A549 (cell line): ENCODE data around the gene THAP4. TPM values are rescaled to one million over a fixed set of nuclear protein-coding genes. Genes with fewer than 3 reads are reported as not detected.

Experiments
- ATAC-seq, 2 experiments: fragments of 200-7000 bp in 1 of 2; fragments of >200 bp in 1 of 2; cut with Nextera tagmentation in 1 of 2; cut with Tn5 transposase in 1 of 2; 3 replicates each; pipeline versions ENCODE4 v1.8.0 to v1.9.1; 2018 to 2020; ENCODE audit warnings: mild to moderate bottlenecking in 1 of 2, moderate library complexity in 1 of 2
- CTCF ChIA-PET: fragments of 300-600 bp; sonication (Branson Sonifier 250); formaldehyde crosslinking; extraction: SDS; loops from one replicate; lab custom pipeline; 2021; ENCODE audit warnings: antibody characterized with exemption, inconsistent platforms; lab: Yijun Ruan, JAX
- POLR2A ChIA-PET: fragments of 350-600 bp; formaldehyde crosslinking; extraction: SDS; loops from one replicate; lab custom pipeline; 2021; ENCODE audit warnings: antibody characterized with exemption, inconsistent platforms; lab: Yijun Ruan, JAX
- DNase-seq, 2 experiments: peaks; one replicate each; pipeline versions ENCODE4 v3.0.0 to v3.0.0-alpha.2; 2011 to 2016; ENCODE audit warnings: low read depth in 1 of 2, low spot score in 1 of 2
- FAIRE-seq: peaks from 2 replicates; lab custom pipeline; 2011; peaks lifted over from hg19 to GRCh38; lab: Jason Lieb, UNC
- H3K27ac ChIP-seq, 2 experiments: fragments of >200 bp; sonication (Bioruptor Twin); formaldehyde crosslinking; 3 replicates each; pipeline ENCODE4 v1.5.1; 2016 to 2017
- H3K4me1 ChIP-seq: fragments of >200 bp; sonication (Bioruptor Twin); formaldehyde crosslinking; 3 replicates; pipeline ENCODE4 v1.6.1; 2016
- H3K4me2 ChIP-seq: fragments of >200 bp; sonication (Bioruptor Twin); formaldehyde crosslinking; 3 replicates; pipeline ENCODE4 v1.6.1; 2016
- H3K4me3 ChIP-seq: fragments of >200 bp; sonication (Bioruptor Twin); formaldehyde crosslinking; 3 replicates; pipeline ENCODE4 v1.5.1; 2016
- H3K9me3 ChIP-seq: fragments of >200 bp; sonication (Bioruptor Twin); formaldehyde crosslinking; 3 replicates; pipeline ENCODE4 v1.6.1; 2016
- ATOH8 ChIP-seq: fragments of 250-450 bp; sonication (Bioruptor Pico); IDR thresholded peaks from 2 replicates; pipeline ENCODE4 v1.5.0; 2020; ENCODE audit warnings: low read depth, mild to moderate bottlenecking, moderate library complexity
- BCL3 ChIP-seq: fragments of >200 bp; sonication (Bioruptor Twin); formaldehyde crosslinking; IDR thresholded peaks from 3 replicates; pipeline ENCODE4 v1.6.1; 2016
- BHLHE40 ChIP-seq: IDR thresholded peaks from 2 replicates; pipeline ENCODE4 v1.6.1; 2012; ENCODE audit warnings: low read depth, low read length, inconsistent platforms
- CBX2 ChIP-seq: fragments of 200-600 bp; sonication (generic); IDR thresholded peaks from 2 replicates; pipeline ENCODE4 v1.6.1; 2016; ENCODE audit warnings: low read depth, mild to moderate bottlenecking, borderline replicate concordance
- CBX8 ChIP-seq: fragments of 200-600 bp; sonication (generic); IDR thresholded peaks from 2 replicates; pipeline ENCODE4 v1.6.1; 2016
- CTCF ChIP-seq: fragments of >200 bp; sonication (Bioruptor Twin); formaldehyde crosslinking; IDR thresholded peaks from 3 replicates; pipeline ENCODE4 v1.5.1; 2016
- EHMT2 ChIP-seq: fragments of 200-600 bp; sonication (generic); IDR thresholded peaks from 2 replicates; pipeline ENCODE4 v1.6.1; 2016; ENCODE audit warnings: antibody characterized with exemption, low read depth, mild to moderate bottlenecking, moderate library complexity
- EP300 ChIP-seq, 2 experiments: fragments of >200 bp; sonication (Bioruptor Twin); formaldehyde crosslinking; IDR thresholded peaks; 2 replicates in 1 of 2; 3 replicates in 1 of 2; pipeline ENCODE4 v1.6.1; 2016 to 2017
- ESRRA ChIP-seq: fragments of 150-350 bp; IDR thresholded peaks from 2 replicates; pipeline ENCODE4 v1.6.1; 2014; ENCODE audit warnings: mild to moderate bottlenecking, low read length, borderline replicate concordance
- GATA3 ChIP-seq: IDR thresholded peaks from 2 replicates; pipeline ENCODE4 v1.6.1; 2012; ENCODE audit warnings: borderline replicate concordance
- HES2 ChIP-seq: fragments of >200 bp; sonication (Bioruptor Twin); formaldehyde crosslinking; IDR thresholded peaks from 2 replicates; pipeline ENCODE4 v1.6.1; 2016
- HEYL ChIP-seq: fragments of 250-450 bp; sonication (Bioruptor Pico); IDR thresholded peaks from 2 replicates; pipeline ENCODE4 v1.8.0; 2021; ENCODE audit warnings: mild to moderate bottlenecking, moderate library complexity
- HOXA7 ChIP-seq: fragments of 250-450 bp; sonication (Bioruptor Pico); IDR thresholded peaks from 2 replicates; pipeline ENCODE4 v1.5.0; 2020; ENCODE audit warnings: mild to moderate bottlenecking, moderate library complexity
- HOXB5 ChIP-seq: fragments of 250-450 bp; sonication (Bioruptor Pico); IDR thresholded peaks from 2 replicates; pipeline ENCODE4 v1.5.0; 2020; ENCODE audit warnings: mild to moderate bottlenecking, moderate library complexity
- JUN ChIP-seq, 2 experiments: fragments of >200 bp; sonication (Bioruptor Twin); formaldehyde crosslinking; IDR thresholded peaks; 2 replicates in 1 of 2; 3 replicates in 1 of 2; pipeline ENCODE4 v1.6.1; 2016 to 2017
- KDM5A ChIP-seq: fragments of 200-600 bp; sonication (generic); IDR thresholded peaks from 2 replicates; pipeline ENCODE4 v1.6.1; 2016; ENCODE audit warnings: antibody characterized with exemption, mild to moderate bottlenecking
- MAX ChIP-seq: IDR thresholded peaks from 2 replicates; pipeline ENCODE4 v1.6.1; 2012
- MYC ChIP-seq: IDR thresholded peaks from 2 replicates; pipeline ENCODE4 v1.6.1; 2012; ENCODE audit warnings: mild to moderate bottlenecking, inconsistent platforms, low read length, improper control_type of control experiment, borderline replicate concordance
- POLR2A ChIP-seq: IDR thresholded peaks from 2 replicates; pipeline ENCODE4 v1.6.1; 2012; ENCODE audit warnings: mild to moderate bottlenecking, low read length
- RARB ChIP-seq: fragments of 250-450 bp; sonication (Bioruptor Pico); IDR thresholded peaks from 2 replicates; pipeline ENCODE4 v1.8.0; 2021; ENCODE audit warnings: mild to moderate bottlenecking, moderate library complexity
- RFX5 ChIP-seq: fragments of 450-650 bp; IDR thresholded peaks from 2 replicates; pipeline ENCODE4 v1.7.1; 2014; ENCODE audit warnings: antibody characterized with exemption, mild to moderate bottlenecking, moderate library complexity
- TFCP2L1 ChIP-seq: fragments of 250-450 bp; sonication (Bioruptor Pico); IDR thresholded peaks from 2 replicates; pipeline ENCODE4 v1.5.0; 2021; ENCODE audit warnings: mild to moderate bottlenecking
- ZC3H11A ChIP-seq: fragments of 450-650 bp; IDR thresholded peaks from 2 replicates; pipeline ENCODE4 v1.6.1; 2014; ENCODE audit warnings: antibody characterized with exemption, mild to moderate bottlenecking
- ZNF302 ChIP-seq: fragments of 250-450 bp; sonication (Bioruptor Pico); IDR thresholded peaks from 2 replicates; pipeline ENCODE4 v1.9.0; 2021; ENCODE audit warnings: inconsistent platforms, mild to moderate bottlenecking, moderate library complexity
- ZSCAN20 ChIP-seq: fragments of 250-450 bp; sonication (Bioruptor Pico); IDR thresholded peaks from 2 replicates; pipeline ENCODE4 v1.8.0; 2022; ENCODE audit warnings: mild to moderate bottlenecking, moderate library complexity
- WGBS: methylation state at CpG from one replicate; pipeline ENCODE4 v1.1.6; 2017; ENCODE audit errors: missing lambda C conversion rate; 5-methylcytosine and 5-hydroxymethylcytosine counted together
- polyA plus RNA-seq, 4 experiments: library from polyadenylated mRNA; depleted of rRNA in 3 of 4; stranded (reverse); fragments of >200 nt; fragmentation: RNase III in 1 of 4; extraction: RNeasy Plus Mini Kit Qiagen cat#74134 plus additional on column Dnase treatment in 1 of 4; gene quantifications; 2 replicates in 3 of 4; 3 replicates in 1 of 4; pipeline ENCODE4 v1.2.3, GENCODE V29; 2011 to 2017

THAP4 gene
- polyA plus RNA-seq, 2 of the 4 experiments (the other 2 are of a cell fraction): 36.1 to 51.0 TPM

GRCh38 chr2:241675885-241676284 is 38.9 kb upstream of the THAP4 start:
- H3K4me1 ChIP-seq: peaks cover 3% of the 10 kb centered on the region; the same call in 2 of the 3 replicates
- FAIRE-seq: no peak
- CTCF ChIA-PET: interaction anchor here (0.7 to 1.4 kb wide), 4 partner anchors 8 to 17 kb away, joined by 3 to 7 read pairs (median 4); no protein-coding TSS in a partner anchor
- no peak overlapping the region for H3K4me3 ChIP-seq
- no peak for TF ChIP-seq ZSCAN20 (CRISPR knock-in tag)
- TF ChIP-seq, all 56 proteins: peak for 0
- ATAC-seq (no peak; a peak in 2 of 6 replicates), DNase-seq (no peak)
- POLR2A ChIA-PET: interaction anchor here (0.6 kb wide), 1 partner anchor 11 kb away, joined by 3 read pairs; the partner anchor contains the start of gene DTYMK
- Histone ChIP-seq H3K9me3 (no peaks in the 10 kb centered on the region), H3K27ac (no peak overlapping the region), H3K4me2 (no peak overlapping the region)
- 88% methylated on average over 17 of the region's 17 CpGs for WGBS

- Histone ChIP-seq H3K4me2 (no peak overlapping the region), H3K4me3 (no peak overlapping the region), H3K27ac (no peak overlapping the region), H3K4me1 (no peaks in the 10 kb centered on the region)
- FAIRE-seq: no peak
- CTCF ChIA-PET: interaction anchor here (1.5 kb wide), 1 partner anchor 15 kb away, joined by 6 read pairs; no protein-coding TSS in a partner anchor
- 93% methylated on average over 21 of the region's 21 CpGs for WGBS
- peak; percentile 77 to 82 for ATAC-seq
- TF ChIP-seq HEYL: no peak
- TF ChIP-seq ATOH8 (CRISPR knock-in tag): no peak
- TF ChIP-seq BHLHE40: no peak
- TF ChIP-seq GATA3: no peak
- TF ChIP-seq JUN (IDR thresholded peaks at IDR 0.05): 0 out of 5 replicates have a peak, but pooled peaks of 1 of the 2 experiments have one; percentile 7
- no peak for TF ChIP-seq POLR2A
- TF ChIP-seq RARB: no peak
- no peak for TF ChIP-seq ZSCAN20 (CRISPR knock-in tag)
- no peak for TF ChIP-seq ESRRA
- TF ChIP-seq, all 56 proteins: peak for 1
- POLR2A ChIA-PET: no interaction called here
- H3K9me3 ChIP-seq: no peaks in the 10 kb centered on the region
- DNase-seq: peak; percentile 31 to 50
Measured at GRCh38 chr2:241673797-241674725, 37.1 kb upstream of the THAP4 start.

GRCh38 chr2:241673189-241673663 is 36.3 kb upstream of the THAP4 start:
- CTCF ChIA-PET: interaction anchor here (1.5 kb wide), 1 partner anchor 14 kb away, joined by 6 read pairs; no protein-coding TSS in a partner anchor
- TF ChIP-seq HOXA7: no peak
- TF ChIP-seq CTCF: no peak
- TF ChIP-seq POLR2A: no peak
- no peak for TF ChIP-seq ZC3H11A
- no peak for TF ChIP-seq KDM5A
- TF ChIP-seq RFX5: no peak
- no peak for TF ChIP-seq ATOH8 (CRISPR knock-in tag)
- no peak for TF ChIP-seq CBX2
- no peak for TF ChIP-seq ZNF302 (CRISPR knock-in tag)
- TF ChIP-seq TFCP2L1 (CRISPR knock-in tag): no peak
- no peak for TF ChIP-seq BCL3
- no peak for TF ChIP-seq MAX
- TF ChIP-seq MYC: no peak
- no peak for TF ChIP-seq HES2
- TF ChIP-seq HOXB5 (CRISPR knock-in tag): no peak
- no peak for TF ChIP-seq EP300 (IDR thresholded peaks at IDR 0.05)
- no peak for TF ChIP-seq EHMT2
- no peak for TF ChIP-seq HEYL
- no peak for TF ChIP-seq CBX8
- TF ChIP-seq, all 56 proteins: peak for 0
- H3K27ac ChIP-seq: no peak overlapping the region
- no peak overlapping the region for H3K4me3 ChIP-seq
- no peaks in the 10 kb centered on the region for H3K9me3 ChIP-seq
- WGBS: 94% methylated on average over 18 of the region's 18 CpGs
- FAIRE-seq: no peak
- POLR2A ChIA-PET: no interaction called here
- DNase-seq: no peak
- H3K4me1 ChIP-seq: no peaks in the 10 kb centered on the region
- ATAC-seq: no peak
- no peak overlapping the region for H3K4me2 ChIP-seq
